SK-N-SH (cell line): ENCODE data around the gene PXDN. TPM values are rescaled to one million over a fixed set of nuclear protein-coding genes. Genes with fewer than 3 reads are reported as not detected.
A peak's percentile ranks its signal among the peaks of the same experiment; 100 is the strongest.

Experiments used
- CTCF ChIA-PET: fragments of 300-600, 350-600 bp; formaldehyde crosslinking; extraction: SDS; loops from one replicate; lab custom pipeline; 2021; lab: Yijun Ruan, JAX
- POLR2A ChIA-PET: fragments of 350-600 bp; sonication (Branson Sonifier 250); formaldehyde crosslinking; extraction: SDS; loops from one replicate; lab custom pipeline; 2020; ENCODE audit warnings: antibody characterized with exemption, inconsistent platforms; lab: Yijun Ruan, JAX
- DNase-seq: peaks from one replicate; pipeline ENCODE4 v3.0.0; 2012
- H2AFZ ChIP-seq: fragments of 200-600 bp; sonication (generic); 2 replicates; pipeline ENCODE4 v1.8.1; 2016; ENCODE audit warnings: antibody characterized with exemption, mild to moderate bottlenecking, low read depth
- H3F3A ChIP-seq: fragments of 200-600 bp; sonication (generic); replicated peaks from 2 replicates; pipeline ENCODE3; 2016; ENCODE audit warnings: antibody characterized with exemption, mild to moderate bottlenecking; ENCODE audit not compliant: insufficient read depth
- H3K27ac ChIP-seq, 2 experiments: fragments of 200-500 bp in 1 of 2; fragments of 200-600 bp in 1 of 2; sonication (Bioruptor generic) in 1 of 2; sonication (generic), shearing (Covaris generic) in 1 of 2; 2 replicates each; pipeline versions ENCODE4 v1.5.1 to v1.6.1; 2014 to 2016; ENCODE audit warnings: low read depth in 2 of 2, inconsistent platforms in 1 of 2, low read length in 1 of 2, mild to moderate bottlenecking in 1 of 2, mixed read lengths in 1 of 2
- H3K27me3 ChIP-seq: fragments of 200-600 bp; sonication (generic), shearing (Covaris generic); 2 replicates; pipeline ENCODE4 v1.6.1; 2016; ENCODE audit warnings: mixed run types; ENCODE audit not compliant: insufficient read depth
- H3K36me3 ChIP-seq, 2 experiments: fragments of 200-500 bp in 1 of 2; fragments of 200-600 bp in 1 of 2; sonication (Bioruptor generic) in 1 of 2; sonication (generic) in 1 of 2; replicated peaks in 1 of 2; 2 replicates each; pipeline versions ENCODE3 to v1.5.1; 2014 to 2016; ENCODE audit warnings: low read length in 1 of 2, mild to moderate bottlenecking in 1 of 2; ENCODE audit not compliant: insufficient read depth in 2 of 2, control insufficient read depth in 1 of 2
- H3K4me1 ChIP-seq, 2 experiments: fragments of 200-500 bp in 1 of 2; fragments of 200-600 bp in 1 of 2; sonication (Bioruptor generic) in 1 of 2; sonication (generic), shearing (Covaris generic) in 1 of 2; 2 replicates each; pipeline versions ENCODE4 v1.5.1 to v1.6.1; 2014 to 2016; ENCODE audit warnings: low read depth in 1 of 2, low read length in 1 of 2, mixed run types in 1 of 2; ENCODE audit not compliant: insufficient read depth in 2 of 2, control insufficient read depth in 1 of 2
- H3K4me2 ChIP-seq: fragments of 200-600 bp; sonication (generic), shearing (Covaris generic); 2 replicates; pipeline ENCODE4 v1.6.1; 2017; ENCODE audit warnings: mixed run types
- H3K4me3 ChIP-seq, 2 experiments: fragments of 200-500 bp in 1 of 2; fragments of 200-600 bp in 1 of 2; sonication (Bioruptor generic) in 1 of 2; sonication (generic), shearing (Covaris generic) in 1 of 2; 2 replicates each; pipeline versions ENCODE4 v1.5.1 to v1.8.1; 2014 to 2016; ENCODE audit warnings: low read depth in 2 of 2, inconsistent platforms in 1 of 2, low read length in 1 of 2, mild to moderate bottlenecking in 1 of 2, mixed read lengths in 1 of 2, moderate library complexity in 1 of 2
- H3K79me2 ChIP-seq: fragments of 200-600 bp; sonication (generic); 2 replicates; pipeline ENCODE4 v1.8.1; 2017; ENCODE audit warnings: mild to moderate bottlenecking; ENCODE audit not compliant: insufficient read depth
- H3K9ac ChIP-seq: fragments of 200-600 bp; sonication (generic); 2 replicates; pipeline ENCODE4 v1.6.1; 2017; ENCODE audit warnings: mixed run types
- H3K9me2 ChIP-seq: fragments of 200-600 bp; sonication (generic); 2 replicates; pipeline ENCODE4 v1.6.1; 2017; ENCODE audit warnings: mixed run types
- H3K9me3 ChIP-seq: fragments of 200-600 bp; sonication (generic); 2 replicates; pipeline ENCODE4 v1.6.1; 2017; ENCODE audit warnings: mixed run types, mild to moderate bottlenecking, moderate library complexity
- H4K20me1 ChIP-seq: fragments of 200-600 bp; sonication (generic); 2 replicates; pipeline ENCODE4 v1.6.1; 2017; ENCODE audit warnings: mild to moderate bottlenecking, mixed run types; ENCODE audit not compliant: insufficient read depth
- ELF1 ChIP-seq: IDR thresholded peaks from 2 replicates; pipeline ENCODE4 v1.4.0; 2012
- EP300 ChIP-seq, 2 experiments: IDR thresholded peaks; 2 replicates each; pipeline versions ENCODE4 v1.4.0 to v1.6.1; 2012; ENCODE audit warnings: borderline replicate concordance in 1 of 2, low read depth in 1 of 2, low read length in 1 of 2
- FOSL2 ChIP-seq: IDR thresholded peaks from 2 replicates; pipeline ENCODE4 v1.4.0; 2012; ENCODE audit warnings: low read depth, mild to moderate bottlenecking, moderate library complexity, borderline replicate concordance
- FOXM1 ChIP-seq: IDR thresholded peaks from 2 replicates; pipeline ENCODE4 v1.4.0; 2012; ENCODE audit warnings: low read depth, mild to moderate bottlenecking
- IRF3 ChIP-seq: fragments of 150-350 bp; IDR thresholded peaks from 2 replicates; pipeline ENCODE4 v1.6.1; 2016; ENCODE audit warnings: mild to moderate bottlenecking, low read depth, low read length
- JUND ChIP-seq: IDR thresholded peaks from 2 replicates; pipeline ENCODE4 v1.4.0; 2012
- MAX ChIP-seq: IDR thresholded peaks from 2 replicates; pipeline ENCODE4 v1.4.0; 2012; ENCODE audit warnings: low read depth
- MEF2A ChIP-seq: IDR thresholded peaks from 2 replicates; pipeline ENCODE4 v1.4.0; 2012; ENCODE audit warnings: low read depth, borderline replicate concordance
- NFIC ChIP-seq: IDR thresholded peaks from 2 replicates; pipeline ENCODE4 v1.4.0; 2012; ENCODE audit warnings: borderline replicate concordance
- NRF1 ChIP-seq: IDR thresholded peaks from 2 replicates; pipeline ENCODE4 v1.6.1; 2012; ENCODE audit warnings: low read depth, mild to moderate bottlenecking, low read length
- PBX3 ChIP-seq: IDR thresholded peaks from 2 replicates; pipeline ENCODE4; 2012
- POLR2AphosphoS5 ChIP-seq: IDR thresholded peaks from 2 replicates; pipeline ENCODE4 v1.6.1; 2012; ENCODE audit warnings: low read depth, low read length
- RCOR1 ChIP-seq: fragments of 150-350 bp; IDR thresholded peaks from 2 replicates; pipeline ENCODE4 v1.6.1; 2017; ENCODE audit warnings: antibody characterized with exemption, low read length
- REST ChIP-seq: IDR thresholded peaks from 2 replicates; pipeline ENCODE4 v1.6.1; 2012; ENCODE audit warnings: mild to moderate bottlenecking, low read depth, low read length, moderate library complexity
- RFX5 ChIP-seq: IDR thresholded peaks from 2 replicates; pipeline ENCODE4 v1.6.1; 2012; ENCODE audit warnings: mild to moderate bottlenecking, improper control_type of control experiment, low read length
- TAF1 ChIP-seq: IDR thresholded peaks from 2 replicates; pipeline ENCODE4 v1.6.1; 2012; ENCODE audit warnings: low read depth, mild to moderate bottlenecking, low read length, moderate library complexity, borderline replicate concordance
- TEAD4 ChIP-seq: IDR thresholded peaks from 2 replicates; pipeline ENCODE4 v1.4.0; 2012; ENCODE audit warnings: mild to moderate bottlenecking, borderline replicate concordance; ENCODE audit not compliant: insufficient read depth
- YY1 ChIP-seq: IDR thresholded peaks from 2 replicates; pipeline ENCODE4 v1.4.0; 2012; ENCODE audit warnings: low read depth, mild to moderate bottlenecking
- WGBS: methylation state at CpG from one replicate; pipeline ENCODE4 v1.1.6; 2017; ENCODE audit warnings: low lambda C conversion rate; 5-methylcytosine and 5-hydroxymethylcytosine counted together
- polyA plus RNA-seq, 3 experiments: library from polyadenylated mRNA; depleted of rRNA; stranded (reverse); fragments of >200 nt; gene quantifications; 2 replicates each; pipeline ENCODE4 v1.2.3, GENCODE V29; 2012

PXDN gene
- polyA plus RNA-seq, 1 of the 3 experiments (the other 2 are of a cell fraction), result 146 TPM

GRCh38 chr2:1743396-1744150, 742 bp downstream of the PXDN start:
- ChIA-PET CTCF (interaction anchor here (0.9 to 1.1 kb wide), 2 partner anchors 22 to 70 kb away, joined by 3 read pairs; no protein-coding TSS in a partner anchor), POLR2A (interaction anchor here (1.0 kb wide), 1 partner anchor 12 kb away, joined by 8 read pairs; no protein-coding TSS in a partner anchor)
- Histone ChIP-seq H3K4me2 (peak overlapping the region; percentile 89), H3F3A (peaks cover 22% of the 10 kb centered on the region), H3K4me1 (peaks cover 25 to 50% of the 10 kb centered on the region in 2 experiments; a peak in 3 of 4 replicates), H2AFZ (no peak overlapping the region), H3K79me2 (peaks cover 57% of the 10 kb centered on the region), H3K36me3 (peaks cover 6 to 7% of the 10 kb centered on the region in 2 experiments), H3K27ac (peak overlapping the region; percentile 95 to 98), H3K9ac (peak overlapping the region; percentile 98), H3K9me3 (no peaks in the 10 kb centered on the region), H3K4me3 (peak overlapping the region; percentile 84 to 91), H3K9me2 (no peaks in the 10 kb centered on the region), H3K27me3 (no peaks in the 10 kb centered on the region), H4K20me1 (no peaks in the 10 kb centered on the region)
- DNase-seq, result peak; percentile 89
- TF ChIP-seq PBX3 (peak; percentile 7; the same call in 1 of the 2 replicates), RCOR1 (no peak), IRF3 (no peak), FOXM1 (no peak), NFIC (no peak), TEAD4 (no peak), TAF1 (0 out of 2 replicates have a peak, but pooled peaks have one; percentile 6)
- 2% methylated on average over 36 of the region's 71 CpGs for WGBS

- Histone ChIP-seq H3K27me3 (no peaks in the 10 kb centered on the region), H2AFZ (no peak overlapping the region), H3K79me2 (peaks cover 64% of the 10 kb centered on the region), H3K4me3 (peak overlapping the region; percentile 84 to 91), H3K9ac (peak overlapping the region; percentile 98), H4K20me1 (no peaks in the 10 kb centered on the region), H3K9me3 (no peaks in the 10 kb centered on the region), H3K9me2 (no peaks in the 10 kb centered on the region), H3K4me2 (peak overlapping the region; percentile 80), H3K36me3 (peaks cover 6 to 7% of the 10 kb centered on the region in 2 experiments), H3K27ac (peak overlapping the region; percentile 95 to 98), H3F3A (peaks cover 26% of the 10 kb centered on the region), H3K4me1 (peaks cover 30 to 57% of the 10 kb centered on the region in 2 experiments; a peak in 3 of 4 replicates)
- 7% methylated on average over 52 of the region's 54 CpGs for WGBS
- CTCF ChIA-PET, result interaction anchor here (0.9 to 3.3 kb wide), 20 partner anchors 9 to 192 kb away, joined by 3 to 35 read pairs (median 4); no protein-coding TSS in a partner anchor
- peak; percentile 89 for DNase-seq
- POLR2A ChIA-PET, result interaction anchor here (0.6 to 2.4 kb wide), 5 partner anchors 11 to 149 kb away, joined by 3 to 12 read pairs (median 3); no protein-coding TSS in a partner anchor
- TF ChIP-seq POLR2AphosphoS5 (peak; percentile 44; the same call in 1 of the 2 replicates), FOXM1 (peak; percentile 12; the same call in 1 of the 2 replicates), RFX5 (no peak), YY1 (0 out of 2 replicates have a peak, but pooled peaks have one; percentile 36), EP300 (IDR thresholded peaks at IDR 0.05; ENCODE audit: borderline replicate concordance in 1 of 2, low read depth in 1 of 2, low read length in 1 of 2) (no peak; a peak in 2 of 4 replicates), NRF1 (no peak), MEF2A (peak; percentile 83; the same call in 1 of the 2 replicates), MAX (peak; percentile 81), TEAD4 (no peak), FOSL2 (peak; percentile 20; the same call in 1 of the 2 replicates), JUND (0 out of 2 replicates have a peak, but pooled peaks have one; percentile 9), REST (peak; percentile 9; the same call in 1 of the 2 replicates), ELF1 (peak; percentile 62; the same call in 1 of the 2 replicates)
Observed at GRCh38 chr2:1742681-1743395, 1.5 kb downstream of the PXDN start.
